HK-2 (cell line): ENCODE data around the gene SPG11.
"Not testable (repeated sequence)": the region's sequence is repeated elsewhere in the genome, so short reads cannot be mapped to it uniquely, and the experiment has no call there.

Experiments
- DNase-seq: peaks from one replicate; pipeline ENCODE4 v3.0.0-alpha.2; 2018; ENCODE audit not compliant: unreplicated experiment

The SPG11 gene

GRCh38 chr15:44633603-44634002, 29.9 kb downstream of the SPG11 start:
- DNase-seq: no peak

GRCh38 chr15:44625286-44625685, 38.2 kb downstream of the SPG11 start:
- DNase-seq: not testable (repeated sequence)

- no peak for DNase-seq
These were observed 40.3 kb downstream of the SPG11 start for GRCh38 chr15:44623178-44623577.

GRCh38 chr15:44620081-44620480, 43.4 kb downstream of the SPG11 start:
- DNase-seq: no peak

- DNase-seq: no peak
These were observed 46.5 kb downstream of the SPG11 start for GRCh38 chr15:44616974-44617373.

- no peak for DNase-seq
These were observed 56.7 kb downstream of the SPG11 start for GRCh38 chr15:44606740-44607139.

GRCh38 chr15:44603126-44603525, 60.3 kb downstream of the SPG11 start:
- DNase-seq: no peak

GRCh38 chr15:44598892-44599291, 64.6 kb downstream of the SPG11 start:
- no peak for DNase-seq

GRCh38 chr15:44598066-44598465, 65.4 kb downstream of the SPG11 start:
- no peak for DNase-seq

GRCh38 chr15:44596511-44597010, 66.9 kb downstream of the SPG11 start:
- no peak for DNase-seq

- no peak for DNase-seq
These were observed 67.6 kb downstream of the SPG11 start for GRCh38 chr15:44595656-44596510.

GRCh38 chr15:44595246-44595645, 68.2 kb downstream of the SPG11 start:
- no peak for DNase-seq

GRCh38 chr15:44593042-44593736, 70.3 kb downstream of the SPG11 start:
- DNase-seq: no peak

GRCh38 chr15:44591326-44591725, 72.1 kb downstream of the SPG11 start:
- no peak for DNase-seq

- no peak for DNase-seq
These were observed 74.9 kb downstream of the SPG11 start for GRCh38 chr15:44588541-44588940.

GRCh38 chr15:44585633-44586032, 77.8 kb downstream of the SPG11 start:
- no peak for DNase-seq

- no peak for DNase-seq
These were observed 79.2 kb downstream of the SPG11 start for GRCh38 chr15:44584162-44584749.

GRCh38 chr15:44580105-44580504, 83.4 kb downstream of the SPG11 start:
- no peak for DNase-seq

GRCh38 chr15:44574734-44575133, 88.7 kb downstream of the SPG11 start:
- no peak for DNase-seq

- no peak for DNase-seq
These were observed 90.1 kb downstream of the SPG11 start for GRCh38 chr15:44573386-44573785.

- no peak for DNase-seq
These were observed 93.1 kb downstream of the SPG11 start for GRCh38 chr15:44570361-44570760.

GRCh38 chr15:44569316-44569715, 94.1 kb downstream of the SPG11 start:
- DNase-seq: no peak

GRCh38 chr15:44568338-44568737, 95.1 kb downstream of the SPG11 start:
- DNase-seq: no peak
